Transverse colon (tissue), 4 donors: Measurements from ENCODE around the gene GRM1. TPM values are rescaled to one million over a fixed set of nuclear protein-coding genes. Genes with fewer than 3 reads are reported as not detected.

Source experiments
- DNase-seq: peaks from one replicate; pipeline ENCODE4 v3.0.0-alpha.2; 2019
- H3K27ac ChIP-seq, 4 donors: fragments of 200-600 bp; sonication (generic); 2 replicates each; pipeline ENCODE4 v1.5.1; 2016 to 2018; ENCODE audit warnings: inconsistent platforms in 4 of 4
- H3K27me3 ChIP-seq: fragments of 200-600 bp; sonication (generic); 2 replicates; pipeline ENCODE4 v1.5.1; 2017; ENCODE audit warnings: inconsistent platforms
- H3K36me3 ChIP-seq, 4 donors: fragments of 200-600 bp; sonication (generic); 2 replicates each; pipeline ENCODE4 v1.5.1; 2017 to 2019; ENCODE audit warnings: inconsistent platforms in 4 of 4
- H3K4me1 ChIP-seq, 4 donors: fragments of 200-600 bp; sonication (generic); 2 replicates each; pipeline ENCODE4 v1.5.1; 2017 to 2020; ENCODE audit warnings: inconsistent platforms in 4 of 4
- H3K4me3 ChIP-seq, 4 donors: fragments of 200-600 bp; sonication (generic); 1 replicate in 1 of 4; 2 replicates in 3 of 4; pipeline versions ENCODE4 v1.5.1 to v1.6.1; 2017 to 2019; ENCODE audit warnings: inconsistent platforms in 4 of 4
- H3K9me3 ChIP-seq, 2 donors: fragments of 200-600 bp; sonication (generic); 2 replicates each; pipeline ENCODE4 v1.5.1; 2017 to 2019; ENCODE audit warnings: inconsistent platforms in 2 of 2
- EP300 ChIP-seq: sonication (generic); formaldehyde crosslinking; IDR thresholded peaks from one replicate; pipeline ENCODE4 v1.6.1; 2017; ENCODE audit warnings: antibody characterized with exemption, low read depth
- POLR2A ChIP-seq: fragments of 450-650 bp; IDR thresholded peaks from one replicate; pipeline ENCODE4 v1.6.1; 2016; ENCODE audit warnings: antibody characterized with exemption, mild to moderate bottlenecking, moderate library complexity
- POLR2AphosphoS5 ChIP-seq, 3 donors: sonication (generic); formaldehyde crosslinking; IDR thresholded peaks; one replicate each; pipeline ENCODE4 v1.6.1; 2016; ENCODE audit warnings: antibody characterized with exemption in 3 of 3
- WGBS, 2 donors: methylation state at CpG; one replicate each; pipeline ENCODE4 v1.1.5; 2018; ENCODE audit warnings: low coverage in 1 of 2; 5-methylcytosine and 5-hydroxymethylcytosine counted together
- in situ Hi-C, 4 donors: fragments of 200-750 bp; cut with MboI; loops; one replicate each; pipeline versions ENCODE4 v1.15.0 to v1.15.1; 2017; ENCODE audit warnings: low sequenced_read_pairs in 3 of 4, low pct_ligation_motif_present in 1 of 4, low pct_unique_long_range_greater_than_20kb in 1 of 4
- intact Hi-C: fragments of 100-400 bp; cut with DNase I; formaldehyde crosslinking; loops from one replicate; pipeline ENCODE4 v1.15.1; 2023; ENCODE audit warnings: low total_unique reads
- small RNA-seq, 4 donors: library from RNA; depleted of rRNA; stranded (forward); fragments of <200 nt; gene quantifications; one replicate each; pipeline ENCODE3, GENCODE V24; 2016
- total RNA-seq, 4 donors: library from RNA; depleted of rRNA; stranded (reverse); fragments of >200 nt; gene quantifications; one replicate each; pipeline ENCODE4 v1.1.0, GENCODE V29; 2016
- TF ChIP-seq, protein P1 (sequence below), 5 experiments: fragments of 200-600 bp in 3 of 5; fragments of 450-650 bp in 2 of 5; sonication (generic) in 3 of 5; IDR thresholded peaks; 1 replicate in 2 of 5; 2 replicates in 3 of 5; pipeline ENCODE4 v1.5.1; 2016 to 2017; ENCODE audit warnings: antibody characterized with exemption in 5 of 5, inconsistent platforms in 3 of 5, mild to moderate bottlenecking in 2 of 5, moderate library complexity in 1 of 5

Gene GRM1
- total RNA-seq, 4 donors from 2014 or later: 0.16 TPM; not detected in 3

DNA sequence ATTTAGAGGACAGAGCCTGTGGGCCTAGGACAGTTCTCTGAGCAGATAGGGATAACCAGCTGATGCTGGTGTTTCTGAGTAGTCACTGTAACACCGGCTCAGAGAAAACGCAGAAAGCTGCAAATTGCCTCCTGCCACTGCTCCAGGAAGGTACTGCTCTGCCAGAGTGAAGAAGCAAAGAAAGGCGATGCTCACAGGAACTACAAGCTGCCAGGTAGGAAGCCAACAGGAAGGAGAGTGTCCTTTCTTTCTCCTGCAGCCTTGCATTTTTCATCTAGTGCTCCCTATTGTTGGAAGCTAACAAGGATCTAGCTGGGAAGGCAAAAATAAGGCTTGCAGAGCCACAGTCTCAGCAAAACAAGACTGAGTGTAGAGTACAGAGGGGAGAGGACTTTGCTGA, 444.1 kb downstream of the GRM1 start:
- WGBS, 2 donors: 67 to 83% methylated on average over 2 to 3 of the region's 3 CpGs
- Histone ChIP-seq H3K36me3 (no peaks in the 10 kb centered on the region), H3K9me3 (no peaks in the 10 kb centered on the region), H3K27me3 (no peaks in the 10 kb centered on the region), H3K27ac (no peak overlapping the region), H3K4me1 (no peaks in the 10 kb centered on the region), H3K4me3 (no peak overlapping the region)
- no peak for DNase-seq
- intact Hi-C loops (no loop called here), in situ Hi-C loops (no loop called here)
- TF ChIP-seq POLR2AphosphoS5 (IDR thresholded peaks at IDR 0.05) (no peak), POLR2A (no peak), EP300 (no peak)
- TF ChIP-seq, protein P1, sequence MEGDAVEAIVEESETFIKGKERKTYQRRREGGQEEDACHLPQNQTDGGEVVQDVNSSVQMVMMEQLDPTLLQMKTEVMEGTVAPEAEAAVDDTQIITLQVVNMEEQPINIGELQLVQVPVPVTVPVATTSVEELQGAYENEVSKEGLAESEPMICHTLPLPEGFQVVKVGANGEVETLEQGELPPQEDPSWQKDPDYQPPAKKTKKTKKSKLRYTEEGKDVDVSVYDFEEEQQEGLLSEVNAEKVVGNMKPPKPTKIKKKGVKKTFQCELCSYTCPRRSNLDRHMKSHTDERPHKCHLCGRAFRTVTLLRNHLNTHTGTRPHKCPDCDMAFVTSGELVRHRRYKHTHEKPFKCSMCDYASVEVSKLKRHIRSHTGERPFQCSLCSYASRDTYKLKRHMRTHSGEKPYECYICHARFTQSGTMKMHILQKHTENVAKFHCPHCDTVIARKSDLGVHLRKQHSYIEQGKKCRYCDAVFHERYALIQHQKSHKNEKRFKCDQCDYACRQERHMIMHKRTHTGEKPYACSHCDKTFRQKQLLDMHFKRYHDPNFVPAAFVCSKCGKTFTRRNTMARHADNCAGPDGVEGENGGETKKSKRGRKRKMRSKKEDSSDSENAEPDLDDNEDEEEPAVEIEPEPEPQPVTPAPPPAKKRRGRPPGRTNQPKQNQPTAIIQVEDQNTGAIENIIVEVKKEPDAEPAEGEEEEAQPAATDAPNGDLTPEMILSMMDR (IDR thresholded peaks at IDR 0.05): no peak

DNA sequence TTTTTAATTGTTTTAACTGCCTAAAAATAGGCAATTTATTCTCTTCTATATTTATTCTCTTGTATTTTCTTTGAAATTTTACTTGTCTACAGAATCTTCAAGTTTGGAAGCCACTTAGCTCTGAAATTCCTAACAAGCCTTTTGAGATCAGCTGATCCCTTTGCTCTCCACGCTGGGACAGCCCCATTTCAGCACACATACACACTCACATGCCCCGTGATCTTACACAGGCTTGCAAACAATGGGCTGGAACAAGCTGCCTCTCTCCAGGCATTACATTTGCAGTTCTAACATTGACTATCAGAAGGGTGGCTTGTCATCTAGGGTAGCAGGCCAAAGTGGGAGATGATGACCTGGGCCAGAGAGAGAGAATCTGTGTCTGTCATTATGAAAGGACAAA, 452.7 kb downstream of the GRM1 start:
- Histone ChIP-seq H3K4me1 (no peaks in the 10 kb centered on the region), H3K4me3 (no peak overlapping the region), H3K27me3 (no peaks in the 10 kb centered on the region), H3K27ac (no peak overlapping the region), H3K36me3 (no peaks in the 10 kb centered on the region), H3K9me3 (no peaks in the 10 kb centered on the region)
- 57 to 80% methylated on average over 2 of the region's 2 CpGs for WGBS, 2 donors
- TF ChIP-seq EP300: no peak
- TF ChIP-seq, protein P1 (IDR thresholded peaks at IDR 0.05): no peak
- in situ Hi-C loops: no loop called here
- DNase-seq: no peak
- intact Hi-C loops: no loop called here

DNA sequence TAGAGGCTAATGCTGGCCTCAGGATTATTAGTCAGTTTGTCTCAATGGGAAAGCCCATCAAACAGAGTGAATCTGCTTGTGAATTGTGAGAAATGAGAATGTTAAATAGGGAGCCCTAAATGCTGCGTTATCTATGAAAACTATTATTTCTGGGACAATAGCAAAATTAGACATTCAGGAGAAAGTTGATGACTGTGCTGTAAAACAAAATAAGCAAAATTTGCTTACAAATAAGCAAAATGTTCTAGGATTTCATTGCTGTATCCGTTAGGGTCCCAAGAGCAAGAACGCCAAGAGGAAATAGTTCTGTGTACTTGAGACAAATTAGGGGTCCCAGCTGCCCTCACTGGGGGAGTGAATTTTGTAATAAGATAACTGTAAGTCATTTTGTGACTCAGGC, 455.5 kb downstream of the GRM1 start:
- no peaks in the 10 kb centered on the region for H3K9me3 ChIP-seq
- no peak overlapping the region for H3K4me3 ChIP-seq
- no peak for TF ChIP-seq POLR2AphosphoS5 (IDR thresholded peaks at IDR 0.05)
- TF ChIP-seq, protein P1 (IDR thresholded peaks at IDR 0.05): no peak
- no peak for TF ChIP-seq POLR2A
- TF ChIP-seq EP300: no peak
- H3K4me1 ChIP-seq: no peaks in the 10 kb centered on the region
- DNase-seq: no peak
- 92 to 95% methylated on average over 3 of the region's 3 CpGs for WGBS, 2 donors
- in situ Hi-C loops (no loop called here), intact Hi-C loops (no loop called here)
- H3K36me3 ChIP-seq: no peaks in the 10 kb centered on the region
- no peaks in the 10 kb centered on the region for H3K27me3 ChIP-seq
- H3K27ac ChIP-seq: no peak overlapping the region

Small RNA genes within 50 kb of the gene (small RNA-seq; reads per million reads assigned to genes)
- 0 reads per million in 4 donors for gene RNA5SP222

Other genes with a start within 250 kb of the GRM1 start
- 10 to 100 TPM in 1 of 4 donors, 1 to 10 TPM in 3; 6.0 to 13.0 (median 9.2) TPM for gene FBXO30, start 214.3 kb upstream of the GRM1 start, total RNA-seq
- 10 to 100 TPM; 21.6 to 36.2 (median 29.6) TPM for gene SHPRH, start 64.7 kb upstream of the GRM1 start, total RNA-seq